Body of pancreas (tissue), 4 donors: ENCODE results near the gene UFL1.
A peak's percentile ranks its signal among the peaks of the same experiment; 100 is the strongest.

ENCODE experiments used
- POLR2A ChIP-seq, 3 donors: fragments of 450-650 bp; IDR thresholded peaks; one replicate each; pipeline ENCODE4 v1.6.1; 2016; ENCODE audit warnings: antibody characterized with exemption in 3 of 3, mild to moderate bottlenecking in 2 of 3
- TF ChIP-seq, protein P1 (sequence below), 7 experiments: fragments of 450-650 bp in 4 of 7; fragments of 200-600 bp in 3 of 7; sonication (generic) in 3 of 7; IDR thresholded peaks; one replicate each; pipeline ENCODE4 v1.5.1; 2016 to 2019; ENCODE audit warnings: antibody characterized with exemption in 7 of 7

DNA sequence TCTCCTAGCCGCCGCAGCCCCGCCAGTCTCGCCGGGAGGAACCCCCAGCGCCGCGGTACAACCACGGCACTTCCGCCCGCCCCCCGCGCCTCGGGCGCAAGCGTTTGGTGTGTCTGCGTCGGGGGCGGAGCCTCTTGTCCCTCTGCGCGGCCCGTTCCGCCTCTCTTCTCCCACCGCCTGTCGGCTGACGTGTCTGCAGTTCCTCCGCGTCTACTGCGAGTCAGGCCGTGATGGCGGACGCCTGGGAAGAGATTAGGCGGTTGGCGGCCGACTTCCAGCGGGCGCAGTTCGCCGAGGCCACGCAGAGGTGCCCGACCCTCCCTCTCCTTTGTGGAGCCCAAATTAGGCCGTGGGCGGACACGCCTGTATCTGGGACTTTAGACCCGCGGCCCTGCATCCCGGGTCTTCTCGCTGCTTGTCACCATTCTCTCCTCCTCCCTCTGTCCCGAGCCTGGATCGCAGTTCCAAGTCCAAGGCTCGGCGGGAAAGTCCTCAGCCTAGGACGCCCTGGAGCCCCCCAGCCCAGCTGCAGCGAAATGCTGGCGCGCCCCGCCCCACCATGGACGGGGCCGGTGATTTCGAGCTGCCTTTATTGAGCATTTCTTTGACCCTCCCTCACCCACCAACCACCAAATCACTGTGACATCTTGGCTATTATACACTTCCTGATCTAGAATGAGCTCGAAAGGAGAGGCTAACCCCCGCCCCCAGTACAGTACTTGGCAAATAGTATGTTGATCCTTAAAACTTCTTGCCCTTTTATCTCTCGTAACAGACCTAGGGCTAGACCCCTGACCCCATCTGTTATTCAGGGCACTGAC, at the start of gene UFL1:
- TF ChIP-seq, protein P1, sequence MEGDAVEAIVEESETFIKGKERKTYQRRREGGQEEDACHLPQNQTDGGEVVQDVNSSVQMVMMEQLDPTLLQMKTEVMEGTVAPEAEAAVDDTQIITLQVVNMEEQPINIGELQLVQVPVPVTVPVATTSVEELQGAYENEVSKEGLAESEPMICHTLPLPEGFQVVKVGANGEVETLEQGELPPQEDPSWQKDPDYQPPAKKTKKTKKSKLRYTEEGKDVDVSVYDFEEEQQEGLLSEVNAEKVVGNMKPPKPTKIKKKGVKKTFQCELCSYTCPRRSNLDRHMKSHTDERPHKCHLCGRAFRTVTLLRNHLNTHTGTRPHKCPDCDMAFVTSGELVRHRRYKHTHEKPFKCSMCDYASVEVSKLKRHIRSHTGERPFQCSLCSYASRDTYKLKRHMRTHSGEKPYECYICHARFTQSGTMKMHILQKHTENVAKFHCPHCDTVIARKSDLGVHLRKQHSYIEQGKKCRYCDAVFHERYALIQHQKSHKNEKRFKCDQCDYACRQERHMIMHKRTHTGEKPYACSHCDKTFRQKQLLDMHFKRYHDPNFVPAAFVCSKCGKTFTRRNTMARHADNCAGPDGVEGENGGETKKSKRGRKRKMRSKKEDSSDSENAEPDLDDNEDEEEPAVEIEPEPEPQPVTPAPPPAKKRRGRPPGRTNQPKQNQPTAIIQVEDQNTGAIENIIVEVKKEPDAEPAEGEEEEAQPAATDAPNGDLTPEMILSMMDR (IDR thresholded peaks at IDR 0.05), result peak in 4 of 7 experiments; percentile 11 to 35 (median 28)
- peak; percentile 95 to 99 (median 99) for TF ChIP-seq POLR2A (IDR thresholded peaks at IDR 0.05)
